Measurements from ENCODE around the gene THEM4. TPM values are rescaled to one million over a fixed set of nuclear protein-coding genes. Genes with fewer than 3 reads are reported as not detected.
A peak's percentile ranks its signal among the peaks of the same experiment; 100 is the strongest.

THEM4 gene
- total RNA-seq, 4 donors from 2014 or later, result 28.5 to 32.5 (median 31.3) TPM

GRCh38 chr1:151830055-151830454 lies 79.3 kb downstream of the THEM4 start:
- Histone ChIP-seq H3K27me3 (no peaks in the 10 kb centered on the region), H3K36me3 (no peaks in the 10 kb centered on the region), H3K27ac (peak overlapping the region in 1 of 3 donors; percentile 79), H3K4me3 (replicated peaks in 1 of 3) (peak overlapping the region in 1 of 3 donors; percentile 35), H3K4me1 (peaks cover 46 to 51% of the 10 kb centered on the region in 2 donors), H3K9me3 (no peaks in the 10 kb centered on the region)
- intact Hi-C loops (cut with DNase I), result loop anchor here (10.0 kb wide), 2 partner anchors 95 to 295 kb away; no protein-coding TSS in a partner anchor
- no peak for TF ChIP-seq POLR2A (IDR thresholded peaks at IDR 0.05)
- 52 to 62% methylated on average over 6 of the region's 6 CpGs for WGBS, 2 donors
- DNase-seq, result no peak

- H3K36me3 ChIP-seq, result no peaks in the 10 kb centered on the region
- H3K4me1 ChIP-seq, result peaks cover 46 to 51% of the 10 kb centered on the region in 2 donors
- no peak overlapping the region for H3K4me3 ChIP-seq (replicated peaks in 1 of 3)
- WGBS, 2 donors, result 37 to 41% methylated on average over 4 of the region's 4 CpGs
- H3K27me3 ChIP-seq, result no peaks in the 10 kb centered on the region
- intact Hi-C loops (cut with DNase I), result loop anchor here (10.0 kb wide), 3 partner anchors 95 to 295 kb away; no protein-coding TSS in a partner anchor
- no peak for DNase-seq
- H3K9me3 ChIP-seq, result no peaks in the 10 kb centered on the region
- TF ChIP-seq POLR2A (IDR thresholded peaks at IDR 0.05), result no peak
- no peak for TF ChIP-seq CTCF (IDR thresholded peaks at IDR 0.05)
- peak overlapping the region in 1 of 3 donors; percentile 10 for H3K27ac ChIP-seq
Measured at GRCh38 chr1:151829352-151830046, 79.8 kb downstream of the THEM4 start.

- Histone ChIP-seq H3K27ac (peak overlapping the region in 1 of 3 donors; percentile 10), H3K36me3 (no peaks in the 10 kb centered on the region), H3K27me3 (no peaks in the 10 kb centered on the region), H3K4me1 (peaks cover 46 to 51% of the 10 kb centered on the region in 2 donors), H3K4me3 (replicated peaks in 1 of 3) (no peak overlapping the region), H3K9me3 (no peaks in the 10 kb centered on the region)
- TF ChIP-seq POLR2A (IDR thresholded peaks at IDR 0.05), result no peak
- no peak for TF ChIP-seq CTCF (IDR thresholded peaks at IDR 0.05)
- intact Hi-C loops (cut with DNase I), result loop anchor here (10.0 kb wide), 1 partner anchor 244 kb away; no protein-coding TSS in a partner anchor
- 12 to 16% methylated on average over 8 to 12 of the region's 12 CpGs for WGBS, 2 donors
- peak; percentile 82 to 88 for DNase-seq
Measured at GRCh38 chr1:151828921-151829320, 80.4 kb downstream of the THEM4 start.

- DNase-seq, result no peak
- TF ChIP-seq POLR2A (IDR thresholded peaks at IDR 0.05), result no peak
- no peaks in the 10 kb centered on the region for H3K36me3 ChIP-seq
- no peaks in the 10 kb centered on the region for H3K27me3 ChIP-seq
- no peaks in the 10 kb centered on the region for H3K9me3 ChIP-seq
- 69 to 83% methylated on average over 7 to 9 of the region's 9 CpGs for WGBS, 2 donors
- peaks cover 42% of the 10 kb centered on the region in 2 donors for H3K4me1 ChIP-seq
- H3K4me3 ChIP-seq (replicated peaks in 1 of 3), result no peak overlapping the region
- intact Hi-C loops (cut with DNase I), result loop anchor here (10.0 kb wide), 1 partner anchor 243 kb away; no protein-coding TSS in a partner anchor
- no peak overlapping the region for H3K27ac ChIP-seq
Measured at GRCh38 chr1:151827853-151828252, 81.5 kb downstream of the THEM4 start.

GRCh38 chr1:151825751-151826660 lies 83.3 kb downstream of the THEM4 start:
- peak; percentile 40 to 57 for DNase-seq

More at GRCh38 chr1:151825751-151826660, 83.3 kb downstream of the THEM4 start:
- intact Hi-C loops (cut with DNase I), result loop anchor here (10.0 kb wide), 1 partner anchor 241 kb away; no protein-coding TSS in a partner anchor
- 60 to 63% methylated on average over 13 to 18 of the region's 21 CpGs for WGBS, 2 donors
- Histone ChIP-seq H3K4me3 (replicated peaks in 1 of 3) (no peak overlapping the region), H3K27ac (no peak overlapping the region), H3K36me3 (no peaks in the 10 kb centered on the region), H3K4me1 (peaks cover 33 to 37% of the 10 kb centered on the region in 2 donors), H3K27me3 (no peaks in the 10 kb centered on the region), H3K9me3 (no peaks in the 10 kb centered on the region)
- TF ChIP-seq CTCF (IDR thresholded peaks at IDR 0.05) (no peak), POLR2A (IDR thresholded peaks at IDR 0.05) (no peak)
